Activated CD4-positive, alpha-beta T cell treated with anti-CD3 and anti-CD28 coated beads, Interleukin-2, amount 10 ng/mL, durations not matched to agents 7 days and 5 days (primary cell): ENCODE results near the gene SLC2A4. TPM values are rescaled to one million over a fixed set of nuclear protein-coding genes. Genes with fewer than 3 reads are reported as not detected.

Experiments used
- CTCF ChIA-PET: fragments of 350-600 bp; sonication (Branson Sonifier 250); formaldehyde crosslinking; loops from one replicate; lab custom pipeline; 2021; ENCODE audit warnings: antibody characterized with exemption; lab: Charles Lee
- POLR2A ChIA-PET: fragments of 350-600 bp; sonication (Branson Sonifier 250); formaldehyde crosslinking; loops from one replicate; lab custom pipeline; 2021; ENCODE audit warnings: antibody characterized with exemption; lab: Charles Lee
- DNase-seq: peaks from one replicate; pipeline ENCODE4 v3.0.0-alpha.2; 2020
- H3K27ac Mint-ChIP-seq: one replicate; pipeline ENCODE4 v1.8.0; 2021; ENCODE audit warnings: mild to moderate bottlenecking, moderate library complexity, mixed read lengths
- H3K27me3 Mint-ChIP-seq: one replicate; pipeline ENCODE4 v1.8.0; 2021; ENCODE audit warnings: mixed read lengths
- H3K36me3 Mint-ChIP-seq: one replicate; pipeline ENCODE4 v1.8.0; 2021; ENCODE audit warnings: low read depth, mixed read lengths
- H3K4me1 Mint-ChIP-seq: one replicate; pipeline ENCODE4 v1.8.0; 2021; ENCODE audit warnings: mixed read lengths
- H3K4me3 Mint-ChIP-seq: one replicate; pipeline ENCODE4 v1.8.0; 2021; ENCODE audit warnings: mild to moderate bottlenecking, moderate library complexity, mixed read lengths
- H3K9me3 Mint-ChIP-seq: one replicate; pipeline ENCODE4 v1.8.0; 2021; ENCODE audit warnings: mixed read lengths
- total RNA-seq, 2 experiments: library from RNA; stranded (reverse); gene quantifications; one replicate each; pipeline ENCODE4 v1.2.3, GENCODE V29; 2021

Gene SLC2A4
- total RNA-seq, 2 experiments from 2014 or later = not detected

DNA sequence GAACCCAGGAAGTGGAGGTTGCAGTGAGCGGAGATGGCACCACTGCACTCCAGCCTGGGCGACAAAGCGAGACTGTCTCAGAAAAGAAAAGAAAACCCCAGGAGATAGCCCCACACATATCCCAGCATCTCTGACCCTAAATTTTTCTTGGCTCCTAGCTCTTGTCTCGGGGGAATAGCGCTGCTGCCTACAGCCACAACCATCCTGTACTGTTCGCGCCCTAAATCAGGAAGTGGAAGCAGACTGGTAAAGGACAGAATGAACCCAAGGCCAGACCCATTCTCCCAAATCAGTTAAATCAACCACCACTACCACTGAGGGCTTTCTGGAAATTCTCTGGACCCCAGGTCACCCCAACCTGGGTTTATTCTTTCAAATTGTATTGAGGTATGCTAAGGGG is 31.7 kb upstream of the SLC2A4 start:
- H3K4me1 Mint-ChIP-seq = peaks cover 43% of the 10 kb centered on the region
- H3K27ac Mint-ChIP-seq = peak overlapping the region; percentile 94
- CTCF ChIA-PET = interaction anchor here (0.6 to 2.5 kb wide), 4 partner anchors 8 to 246 kb away, joined by 3 to 11 read pairs (median 3); partner anchors contain the start of genes GABARAP and PHF23
- peaks cover 25% of the 10 kb centered on the region for H3K36me3 Mint-ChIP-seq
- POLR2A ChIA-PET = interaction anchor here (0.9 kb wide), 1 partner anchor 10 kb away, joined by 3 read pairs; no protein-coding TSS in a partner anchor
- no peaks in the 10 kb centered on the region for H3K9me3 Mint-ChIP-seq
- H3K4me3 Mint-ChIP-seq = peak overlapping the region; percentile 95
- no peak for DNase-seq
- no peaks in the 10 kb centered on the region for H3K27me3 Mint-ChIP-seq

DNA sequence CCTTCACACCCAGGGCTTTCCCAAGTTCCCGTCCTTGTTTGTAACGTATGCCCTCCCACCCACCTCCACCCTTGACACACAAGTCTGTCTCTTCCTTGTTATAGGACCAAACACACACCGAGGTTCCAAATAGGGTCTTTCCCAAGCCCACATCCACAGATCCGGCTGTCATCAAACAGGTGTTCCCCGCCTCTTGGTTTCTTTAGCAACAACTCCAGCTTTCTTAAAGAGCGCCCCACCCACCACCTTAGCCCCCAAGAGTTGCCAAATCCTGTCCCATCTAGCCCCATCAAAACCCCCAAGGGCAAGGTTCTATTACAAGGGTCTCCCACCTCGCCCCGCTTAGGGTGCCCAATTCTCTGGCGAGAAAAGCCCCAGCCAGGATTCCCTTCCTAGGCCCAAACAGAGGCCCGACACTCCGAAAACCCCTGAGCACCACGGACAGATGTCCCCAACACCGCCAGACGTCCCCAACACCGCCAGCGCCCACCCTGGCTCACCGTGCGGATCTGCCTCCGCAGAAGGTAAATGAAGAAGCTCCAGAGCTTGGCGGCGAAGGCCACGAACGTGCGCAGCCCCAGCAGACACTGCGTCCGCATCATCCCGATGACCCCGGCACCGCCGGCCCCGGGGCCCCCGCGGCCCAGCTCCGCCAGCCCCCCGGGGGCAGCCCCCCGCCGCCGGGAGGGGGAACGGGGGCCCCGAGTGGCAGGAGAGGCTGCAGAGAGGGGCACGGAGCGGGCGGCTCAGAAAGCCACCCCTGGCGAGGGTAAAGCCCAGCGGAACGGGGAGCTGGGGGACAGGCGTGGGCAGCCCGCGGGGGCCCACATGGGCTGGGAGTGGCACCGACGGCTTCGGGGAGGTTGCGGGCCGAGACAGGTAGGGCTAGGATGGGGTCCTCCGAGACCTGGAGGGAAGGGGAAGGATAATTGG is 30.6 kb upstream of the SLC2A4 start:
- Mint-ChIP-seq H3K36me3 (peaks cover 23% of the 10 kb centered on the region), H3K27ac (peak overlapping the region; percentile 99), H3K4me3 (peak overlapping the region; percentile 95), H3K4me1 (peaks cover 44% of the 10 kb centered on the region), H3K9me3 (no peaks in the 10 kb centered on the region), H3K27me3 (no peaks in the 10 kb centered on the region)
- ChIA-PET CTCF (interaction anchor here (0.8 to 2.5 kb wide), 4 partner anchors 9 to 45 kb away, joined by 3 to 11 read pairs (median 3); partner anchors contain the start of genes GABARAP and PHF23), POLR2A (no interaction called here)
- DNase-seq = no peak

DNA sequence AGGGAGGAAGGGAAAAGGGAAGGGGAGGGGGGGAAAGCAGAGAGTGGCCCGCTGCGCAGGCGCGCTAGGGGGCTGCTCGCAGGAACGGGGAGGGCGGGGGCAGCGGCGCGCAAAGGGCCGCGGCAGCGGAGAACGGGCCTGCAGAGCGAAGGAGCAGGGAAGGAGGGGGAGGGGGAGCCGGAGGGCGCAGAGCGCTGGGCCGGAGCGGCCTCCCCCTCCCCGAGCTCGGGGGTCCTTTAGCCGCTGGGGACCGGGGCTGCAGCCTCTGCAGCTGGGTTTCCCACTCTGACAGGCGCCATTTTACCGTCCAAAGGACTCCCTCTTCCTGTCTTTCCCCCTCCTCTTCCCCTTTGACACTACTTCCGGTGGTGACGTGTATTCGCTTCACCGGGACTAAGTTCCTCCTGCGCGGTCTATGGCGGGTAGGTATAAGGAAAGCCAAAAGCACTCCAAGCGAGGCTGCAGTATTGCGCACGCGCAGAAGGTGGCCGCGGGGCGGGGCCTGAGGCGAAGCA is 29.8 kb upstream of the SLC2A4 start, which contains the start of gene CTDNEP1:
Gene CTDNEP1 (minus strand): TSS at position 74 of the 515 bp plus-strand sequence. CDS start 438 bp downstream, outside the sequence.
- Mint-ChIP-seq H3K4me3 (peak within 1 kb of the TSS; percentile 95), H3K4me1 (peaks cover 45% of the 10 kb centered on the region), H3K27me3 (no peaks in the 10 kb centered on the region), H3K36me3 (peaks cover 20% of the 10 kb centered on the region), H3K9me3 (no peaks in the 10 kb centered on the region), H3K27ac (peak within 1 kb of the TSS; percentile 99)
- CTCF ChIA-PET = interaction anchor here (0.8 to 2.5 kb wide), 3 partner anchors 10 to 44 kb away, joined by 3 to 11 read pairs (median 3); partner anchors contain the start of gene GABARAP
- DNase-seq = peak; percentile 100
- POLR2A ChIA-PET = no interaction called here

DNA sequence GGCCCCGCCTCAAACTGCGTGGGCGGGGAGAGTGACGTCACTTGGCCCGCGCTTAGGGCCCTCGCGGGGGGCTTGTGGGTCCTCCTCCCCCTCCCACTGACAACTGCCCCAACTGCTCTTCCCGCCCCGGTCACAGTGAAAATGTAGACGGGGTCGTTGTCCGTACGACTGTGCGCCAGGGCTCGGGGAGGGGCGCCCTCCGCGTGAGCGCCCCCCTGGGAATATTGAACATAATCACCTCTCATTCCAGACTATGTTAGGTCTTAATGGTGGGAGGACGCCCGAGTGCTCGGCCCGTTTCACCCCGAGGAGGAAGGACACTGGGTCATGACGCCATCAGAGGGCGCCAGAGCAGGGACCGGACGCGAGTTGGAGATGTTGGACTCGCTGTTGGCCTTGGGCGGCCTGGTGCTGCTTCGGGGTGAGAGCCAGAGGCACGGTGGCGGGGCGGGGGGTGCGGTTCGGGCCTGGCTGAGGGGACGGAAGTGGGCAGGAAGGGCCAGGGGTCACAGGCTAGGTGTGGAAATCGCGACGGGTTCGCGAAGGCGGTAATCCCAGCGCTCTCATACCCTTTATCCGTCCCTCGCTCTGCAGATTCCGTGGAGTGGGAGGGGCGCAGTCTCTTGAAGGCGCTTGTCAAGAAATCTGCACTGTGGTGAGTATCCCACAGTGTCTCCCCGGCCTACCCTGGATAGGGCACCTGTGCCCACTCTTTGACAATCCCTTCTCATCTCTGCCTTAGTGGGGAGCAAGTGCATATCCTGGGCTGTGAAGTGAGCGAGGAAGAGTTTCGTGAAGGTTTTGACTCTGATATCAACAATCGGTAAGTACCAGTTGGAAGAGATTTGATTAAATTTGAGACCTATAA is 29.1 kb upstream of the SLC2A4 start, which contains the start of gene ELP5:
Gene ELP5 (plus strand): TSS at position 40 of the 868 bp plus-strand sequence. CDS start 336 bp downstream, at position 376.
- peaks cover 18% of the 10 kb centered on the region for H3K36me3 Mint-ChIP-seq
- peaks cover 47% of the 10 kb centered on the region for H3K4me1 Mint-ChIP-seq
- peak within 1 kb of the TSS; percentile 95 for H3K4me3 Mint-ChIP-seq
- peak within 1 kb of the TSS; percentile 99 for H3K27ac Mint-ChIP-seq
- ChIA-PET POLR2A (no interaction called here), CTCF (interaction anchor here (1.0 to 2.5 kb wide), 2 partner anchors 11 to 40 kb away, joined by 3 to 11 read pairs; partner anchors contain the start of gene GABARAP)
- no peaks in the 10 kb centered on the region for H3K9me3 Mint-ChIP-seq
- peak; percentile 93 for DNase-seq
- H3K27me3 Mint-ChIP-seq = no peaks in the 10 kb centered on the region

DNA sequence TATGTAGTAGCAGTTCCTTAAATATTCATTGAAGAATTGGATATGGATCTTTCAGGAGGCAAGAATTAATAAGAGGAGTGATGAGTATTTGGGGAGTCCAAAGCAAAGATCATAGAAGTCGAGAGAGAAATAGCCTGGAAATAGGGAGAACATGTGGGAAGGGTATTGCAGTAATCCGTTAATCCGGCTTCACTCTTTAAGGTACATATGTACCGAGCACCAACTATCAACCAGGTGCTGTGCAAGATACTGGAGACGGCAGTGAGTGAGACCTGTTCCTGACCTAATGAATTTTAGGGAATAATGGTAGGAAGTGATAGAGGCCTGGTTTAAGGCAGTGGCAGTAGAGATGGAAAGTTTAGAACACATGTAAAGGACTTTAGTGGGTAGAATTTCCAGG is 28.4 kb upstream of the SLC2A4 start:
- Mint-ChIP-seq H3K4me1 (peaks cover 47% of the 10 kb centered on the region), H3K36me3 (peaks cover 18% of the 10 kb centered on the region), H3K27ac (peak overlapping the region; percentile 99), H3K4me3 (peak overlapping the region; percentile 94), H3K27me3 (no peaks in the 10 kb centered on the region), H3K9me3 (no peaks in the 10 kb centered on the region)
- CTCF ChIA-PET = no interaction called here
- POLR2A ChIA-PET = no interaction called here
- no peak for DNase-seq

DNA sequence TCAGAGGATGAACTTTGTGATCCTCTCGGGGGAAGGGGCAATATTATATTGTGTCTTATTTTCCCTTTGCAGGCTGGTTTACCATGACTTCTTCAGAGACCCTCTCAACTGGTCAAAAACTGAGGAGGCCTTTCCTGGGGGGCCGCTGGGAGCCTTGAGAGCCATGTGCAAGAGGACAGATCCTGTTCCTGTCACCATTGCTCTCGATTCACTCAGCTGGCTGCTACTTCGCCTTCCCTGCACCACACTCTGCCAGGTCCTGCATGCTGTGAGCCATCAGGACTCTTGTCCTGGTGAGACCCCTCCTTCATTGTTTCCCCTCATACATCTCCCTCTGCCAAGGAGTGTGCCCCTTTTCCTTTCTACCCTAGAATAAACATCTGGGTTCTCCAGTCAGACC is 27.0 kb upstream of the SLC2A4 start:
- peak overlapping the region; percentile 32 for H3K4me3 Mint-ChIP-seq
- CTCF ChIA-PET = interaction anchor here (0.6 to 1.1 kb wide), 4 partner anchors 8 to 432 kb away, joined by 3 to 5 read pairs (median 3); partner anchors contain the start of gene TP53
- no peaks in the 10 kb centered on the region for H3K27me3 Mint-ChIP-seq
- H3K27ac Mint-ChIP-seq = peak overlapping the region; percentile 50
- DNase-seq = no peak
- peaks cover 22% of the 10 kb centered on the region for H3K36me3 Mint-ChIP-seq
- H3K9me3 Mint-ChIP-seq = no peaks in the 10 kb centered on the region
- POLR2A ChIA-PET = no interaction called here
- peaks cover 36% of the 10 kb centered on the region for H3K4me1 Mint-ChIP-seq

DNA sequence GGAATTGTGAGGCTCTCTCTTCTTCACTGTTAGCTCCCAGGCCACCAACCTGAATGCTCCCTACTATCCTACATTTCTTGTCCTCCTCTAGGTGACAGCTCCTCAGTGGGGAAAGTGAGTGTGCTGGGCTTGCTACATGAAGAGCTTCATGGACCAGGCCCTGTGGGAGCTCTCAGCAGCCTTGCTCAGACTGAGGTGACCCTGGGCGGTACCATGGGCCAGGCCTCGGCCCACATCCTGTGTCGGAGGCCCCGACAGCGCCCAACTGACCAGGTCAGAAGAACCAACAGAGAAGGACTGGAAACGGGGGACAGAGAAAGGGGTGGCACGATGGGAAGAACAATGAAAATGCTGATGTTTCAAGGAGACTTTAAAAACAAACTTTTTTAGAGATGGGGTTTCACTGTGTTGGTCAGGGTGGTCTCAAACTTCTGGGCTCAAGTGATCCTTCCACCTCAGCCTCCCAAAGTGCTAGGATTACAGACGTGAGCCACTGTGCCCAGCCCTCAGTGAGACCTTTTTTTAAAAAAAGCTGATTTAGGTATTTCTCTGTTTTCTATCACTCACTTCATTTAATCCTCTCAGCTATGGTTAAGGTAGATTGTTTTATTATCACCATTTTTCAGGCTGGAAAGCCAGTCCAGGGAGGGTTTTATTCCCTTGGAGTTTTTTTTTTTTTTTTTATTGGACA is 24.6 kb upstream of the SLC2A4 start:
- peaks cover 34% of the 10 kb centered on the region for H3K4me1 Mint-ChIP-seq
- H3K27me3 Mint-ChIP-seq = peaks cover 3% of the 10 kb centered on the region
- peaks cover 24% of the 10 kb centered on the region for H3K36me3 Mint-ChIP-seq
- no peak for DNase-seq
- ChIA-PET CTCF (interaction anchor here (0.6 to 1.2 kb wide), 5 partner anchors 10 to 37 kb away, joined by 3 read pairs; no protein-coding TSS in a partner anchor), POLR2A (no interaction called here)
- H3K27ac Mint-ChIP-seq = no peak overlapping the region
- H3K9me3 Mint-ChIP-seq = no peaks in the 10 kb centered on the region
- H3K4me3 Mint-ChIP-seq = no peak overlapping the region

DNA sequence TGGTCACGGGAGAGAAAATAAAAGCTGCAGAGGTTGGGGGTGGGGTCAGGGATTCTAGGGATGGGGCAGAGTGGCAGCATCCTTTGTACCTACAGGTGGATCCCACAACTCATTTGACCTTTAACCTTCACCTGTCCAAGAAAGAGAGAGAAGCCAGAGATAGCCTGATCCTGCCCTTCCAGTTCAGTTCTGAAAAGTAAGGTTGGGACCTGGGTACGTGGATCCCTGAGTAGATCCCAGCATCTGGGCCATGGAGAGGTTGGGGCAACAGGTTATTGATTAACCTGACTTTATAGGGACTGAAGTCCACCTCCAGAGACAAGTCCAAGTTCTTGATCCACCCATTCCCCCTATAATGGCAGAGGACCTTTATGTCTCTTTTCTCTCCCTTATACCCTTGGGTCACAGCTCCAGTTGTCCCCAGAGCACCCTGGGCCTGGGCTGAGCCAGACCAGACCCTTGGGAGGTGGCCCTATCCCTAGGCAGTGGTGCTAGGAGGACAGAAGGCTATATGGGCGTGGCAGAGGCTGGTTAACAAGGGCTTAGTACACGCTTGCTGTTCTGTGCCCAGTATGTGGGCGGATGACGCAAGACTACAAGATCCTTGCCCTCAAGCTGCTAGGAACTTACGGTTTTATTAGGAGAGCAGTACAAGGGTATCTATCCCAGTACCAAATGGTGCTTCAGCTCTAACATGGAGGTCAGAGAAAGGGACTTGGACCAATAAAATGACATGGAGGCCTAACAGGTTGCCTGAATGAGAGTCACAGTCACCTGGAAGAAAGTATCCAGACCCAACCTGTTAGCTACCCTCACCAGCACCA is 22.6 kb upstream of the SLC2A4 start:
- CTCF ChIA-PET = interaction anchor here (0.6 to 1.0 kb wide), 3 partner anchors 21 to 140 kb away, joined by 3 to 5 read pairs (median 3); no protein-coding TSS in a partner anchor
- peaks cover 23% of the 10 kb centered on the region for H3K36me3 Mint-ChIP-seq
- DNase-seq = no peak
- no peaks in the 10 kb centered on the region for H3K9me3 Mint-ChIP-seq
- H3K27ac Mint-ChIP-seq = no peak overlapping the region
- H3K4me1 Mint-ChIP-seq = peaks cover 38% of the 10 kb centered on the region
- POLR2A ChIA-PET = interaction anchor here (1.1 kb wide), 1 partner anchor 10 kb away, joined by 3 read pairs; no protein-coding TSS in a partner anchor
- H3K27me3 Mint-ChIP-seq = peaks cover 20% of the 10 kb centered on the region
- no peak overlapping the region for H3K4me3 Mint-ChIP-seq

DNA sequence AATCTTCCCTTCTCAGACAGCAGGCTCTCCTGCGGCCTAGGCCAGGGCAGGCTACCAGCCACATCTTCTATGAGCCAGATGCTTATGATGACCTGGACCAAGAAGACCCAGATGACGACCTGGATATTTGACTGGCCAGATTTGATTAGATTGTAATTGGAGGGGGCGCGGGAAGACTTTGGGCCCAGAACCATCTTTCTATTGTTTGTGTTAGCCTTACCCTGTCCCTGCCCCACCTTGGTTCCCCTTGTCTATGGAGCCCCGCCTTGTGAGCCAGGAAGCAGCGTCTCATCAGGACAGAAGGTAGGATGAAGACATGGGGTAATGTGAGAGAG is 22.0 kb upstream of the SLC2A4 start:
- no peaks in the 10 kb centered on the region for H3K9me3 Mint-ChIP-seq
- ChIA-PET CTCF (interaction anchor here (0.7 to 1.0 kb wide), 2 partner anchors 22 to 65 kb away, joined by 3 to 5 read pairs; no protein-coding TSS in a partner anchor), POLR2A (interaction anchor here (1.1 kb wide), 1 partner anchor 10 kb away, joined by 3 read pairs; no protein-coding TSS in a partner anchor)
- H3K27me3 Mint-ChIP-seq = peaks cover 26% of the 10 kb centered on the region
- no peak for DNase-seq
- H3K27ac Mint-ChIP-seq = no peak overlapping the region
- H3K4me3 Mint-ChIP-seq = no peak overlapping the region
- H3K4me1 Mint-ChIP-seq = peaks cover 37% of the 10 kb centered on the region
- peaks cover 17% of the 10 kb centered on the region for H3K36me3 Mint-ChIP-seq

DNA sequence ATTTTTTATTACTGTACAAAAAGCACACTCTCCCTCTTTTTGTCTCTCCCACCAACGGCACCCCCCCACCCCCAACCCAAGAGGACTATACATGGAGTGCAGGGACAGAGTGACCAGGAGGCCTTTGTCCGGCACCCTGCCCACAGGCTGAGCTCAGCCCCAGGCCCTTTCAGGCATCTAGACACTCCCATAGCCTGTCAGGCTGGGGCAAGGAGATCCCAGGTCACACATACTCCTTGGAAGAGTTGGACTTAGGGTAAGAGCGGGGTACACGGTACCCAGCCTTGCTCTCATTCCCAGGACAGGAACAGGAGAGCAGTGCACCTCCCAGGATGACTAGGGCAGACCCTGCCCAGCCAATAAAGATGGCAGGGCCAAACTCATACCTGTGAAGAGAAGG is 21.4 kb upstream of the SLC2A4 start:
- peaks cover 27% of the 10 kb centered on the region for H3K27me3 Mint-ChIP-seq
- no peaks in the 10 kb centered on the region for H3K9me3 Mint-ChIP-seq
- no peak overlapping the region for H3K4me3 Mint-ChIP-seq
- CTCF ChIA-PET = interaction anchor here (1.0 kb wide), 1 partner anchor 64 kb away, joined by 5 read pairs; no protein-coding TSS in a partner anchor
- POLR2A ChIA-PET = interaction anchor here (1.1 kb wide), 1 partner anchor 11 kb away, joined by 3 read pairs; no protein-coding TSS in a partner anchor
- peaks cover 33% of the 10 kb centered on the region for H3K4me1 Mint-ChIP-seq
- H3K27ac Mint-ChIP-seq = no peak overlapping the region
- peaks cover 13% of the 10 kb centered on the region for H3K36me3 Mint-ChIP-seq
- DNase-seq = no peak
